Muscle of back (tissue), 11 donors: Measurements from ENCODE around the gene SLC35B4. TPM values are rescaled to one million over a fixed set of nuclear protein-coding genes. Genes with fewer than 3 reads are reported as not detected.
"Not testable (repeated sequence)": the region's sequence is repeated elsewhere in the genome, so short reads cannot be mapped to it uniquely, and the experiment has no call there.

Experiments used
- DNase-seq, 3 donors: peaks; one replicate each; pipeline versions ENCODE4 v3.0.0 to v3.0.0-alpha.2; 2013
- polyA plus RNA-seq, 10 donors: library from polyadenylated mRNA; unstranded; fragments of 120-200 nt; gene quantifications; one replicate each; pipeline ENCODE4 v1.2.1, GENCODE V29; 2013; ENCODE audit not compliant: insufficient read length in 10 of 10

Gene SLC35B4
- polyA plus RNA-seq, 10 donors = 7.1 to 14.6 (median 10.9) TPM

GRCh38 chr7:134295982-134296381, 20.7 kb downstream of the SLC35B4 start:
- not testable (repeated sequence) for DNase-seq

GRCh38 chr7:134293002-134293740, 23.6 kb downstream of the SLC35B4 start:
- peak in 2 of 3 donors; percentile 17 to 42 for DNase-seq

- peak in 1 of 3 donors; percentile 10 for DNase-seq
Measured at GRCh38 chr7:134290286-134290685, 26.4 kb downstream of the SLC35B4 start.

GRCh38 chr7:134289841-134290240, 26.9 kb downstream of the SLC35B4 start:
- DNase-seq = no peak

GRCh38 chr7:134289423-134289822, 27.3 kb downstream of the SLC35B4 start:
- DNase-seq = no peak

- no peak for DNase-seq
Measured at GRCh38 chr7:134287916-134288659, 28.6 kb downstream of the SLC35B4 start.

GRCh38 chr7:134284952-134285351, 31.8 kb downstream of the SLC35B4 start:
- DNase-seq = no peak

GRCh38 chr7:134284011-134284410, 32.7 kb downstream of the SLC35B4 start:
- DNase-seq = no peak

GRCh38 chr7:134280508-134280907, 36.2 kb downstream of the SLC35B4 start:
- DNase-seq = no peak

- no peak for DNase-seq
Measured at GRCh38 chr7:134279898-134280297, 36.8 kb downstream of the SLC35B4 start.

GRCh38 chr7:134279336-134279735, 37.4 kb downstream of the SLC35B4 start:
- no peak for DNase-seq

GRCh38 chr7:134278502-134279153, 38.1 kb downstream of the SLC35B4 start:
- DNase-seq = no peak

GRCh38 chr7:134276951-134277350, 39.8 kb downstream of the SLC35B4 start:
- DNase-seq = no peak

- no peak for DNase-seq
Measured at GRCh38 chr7:134262322-134262721, 54.4 kb downstream of the SLC35B4 start.

- DNase-seq = peak in 1 of 3 donors; percentile 9
Measured at GRCh38 chr7:134255814-134256213, 60.9 kb downstream of the SLC35B4 start.

GRCh38 chr7:134254311-134254710, 62.4 kb downstream of the SLC35B4 start:
- DNase-seq = no peak

- DNase-seq = no peak
Measured at GRCh38 chr7:134248196-134248595, 68.5 kb downstream of the SLC35B4 start.

- no peak for DNase-seq
Measured at GRCh38 chr7:134246761-134247160, 70.0 kb downstream of the SLC35B4 start.

- DNase-seq = no peak
Measured at GRCh38 chr7:134246347-134246746, 70.4 kb downstream of the SLC35B4 start.

GRCh38 chr7:134245253-134245652, 71.5 kb downstream of the SLC35B4 start:
- DNase-seq = no peak
